Measurements from ENCODE around the gene TNFAIP6.

DNA sequence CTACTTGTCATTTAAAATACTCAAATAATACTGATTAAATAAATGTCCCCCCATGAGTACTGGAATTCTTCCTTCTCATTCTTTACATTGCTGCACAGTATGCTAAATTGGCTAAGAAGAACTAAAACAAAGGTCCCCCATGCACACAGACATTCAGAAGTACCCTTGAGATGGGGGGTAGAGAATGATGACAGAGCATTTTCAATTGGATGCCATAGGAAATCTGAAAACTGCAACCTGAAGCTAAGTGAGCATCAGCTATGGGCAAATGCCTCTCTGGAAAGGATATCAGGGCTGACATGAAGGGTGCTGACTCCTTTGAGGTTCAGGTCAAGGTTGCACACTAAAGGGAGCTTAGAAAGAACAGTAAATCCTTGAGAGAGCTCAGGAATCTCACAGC, 10.1 kb upstream of the TNFAIP6 start:
- TF ChIP-seq CTCF (IDR thresholded peaks at IDR 0.05) (no peak), EZH2 (IDR thresholded peaks at IDR 0.05; ENCODE audit: borderline replicate concordance, insufficient read depth, low read depth, low read length, poor library complexity, severe bottlenecking) (no peak)

All from B cell (primary cell).